OCI-LY7 (cell line): ENCODE measurements around the gene RASGRP1.

Experiments
- EZH2phosphoT487 ChIP-seq: fragments of 200-600 bp; sonication (generic); IDR thresholded peaks from 2 replicates; pipeline ENCODE4 v1.6.1; 2018; ENCODE audit warnings: low read depth, borderline replicate concordance, mild to moderate bottlenecking, mixed run types, antibody characterized with exemption, low read length, moderate library complexity, mixed read lengths
- TF ChIP-seq, protein P1 (sequence below): fragments of 200-600 bp; sonication (generic); conservative IDR thresholded peaks from 2 replicates; pipeline ENCODE4 v1.5.1; 2014; ENCODE audit warnings: mild to moderate bottlenecking, antibody characterized with exemption, low read length, moderate library complexity, mixed read lengths

GRCh38 chr15:38476120-38476519, 88.5 kb downstream of the RASGRP1 start:
- TF ChIP-seq, protein P1, sequence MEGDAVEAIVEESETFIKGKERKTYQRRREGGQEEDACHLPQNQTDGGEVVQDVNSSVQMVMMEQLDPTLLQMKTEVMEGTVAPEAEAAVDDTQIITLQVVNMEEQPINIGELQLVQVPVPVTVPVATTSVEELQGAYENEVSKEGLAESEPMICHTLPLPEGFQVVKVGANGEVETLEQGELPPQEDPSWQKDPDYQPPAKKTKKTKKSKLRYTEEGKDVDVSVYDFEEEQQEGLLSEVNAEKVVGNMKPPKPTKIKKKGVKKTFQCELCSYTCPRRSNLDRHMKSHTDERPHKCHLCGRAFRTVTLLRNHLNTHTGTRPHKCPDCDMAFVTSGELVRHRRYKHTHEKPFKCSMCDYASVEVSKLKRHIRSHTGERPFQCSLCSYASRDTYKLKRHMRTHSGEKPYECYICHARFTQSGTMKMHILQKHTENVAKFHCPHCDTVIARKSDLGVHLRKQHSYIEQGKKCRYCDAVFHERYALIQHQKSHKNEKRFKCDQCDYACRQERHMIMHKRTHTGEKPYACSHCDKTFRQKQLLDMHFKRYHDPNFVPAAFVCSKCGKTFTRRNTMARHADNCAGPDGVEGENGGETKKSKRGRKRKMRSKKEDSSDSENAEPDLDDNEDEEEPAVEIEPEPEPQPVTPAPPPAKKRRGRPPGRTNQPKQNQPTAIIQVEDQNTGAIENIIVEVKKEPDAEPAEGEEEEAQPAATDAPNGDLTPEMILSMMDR: no peak
- TF ChIP-seq EZH2phosphoT487: no peak
